ENCODE measurements around the gene ASIC1. TPM values are rescaled to one million over a fixed set of nuclear protein-coding genes. Genes with fewer than 3 reads are reported as not detected.

Gene ASIC1
- total RNA-seq, 1 experiment from 2014 or later, result 17.9 TPM

DNA sequence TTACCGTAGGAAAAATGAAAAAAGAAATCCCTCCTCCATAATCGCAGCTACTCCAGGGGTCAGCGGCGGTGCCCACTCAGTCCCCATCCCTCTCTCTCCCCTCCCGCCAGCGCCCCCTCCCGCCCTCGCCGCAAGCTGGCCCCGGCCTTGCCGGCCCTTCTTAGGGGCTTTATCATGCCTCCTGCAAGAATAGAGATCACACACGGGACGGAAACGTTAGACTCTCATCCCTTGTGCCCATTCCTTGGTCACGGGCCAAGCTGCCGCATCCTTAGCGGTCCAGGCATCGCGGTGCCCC lies 53.9 kb downstream of the ASIC1 start:
- Histone ChIP-seq H3K27ac (ENCODE audit: low read length) (peak overlapping the region; percentile 96), H3K9me2 (replicated peaks; ENCODE audit: insufficient read depth, low read length) (no peaks in the 10 kb centered on the region), H3K79me2 (ENCODE audit: low read length) (peaks cover 39% of the 10 kb centered on the region), H3K9me3 (ENCODE audit: low read length) (no peaks in the 10 kb centered on the region), H3K4me1 (ENCODE audit: low read length) (peaks cover 31% of the 10 kb centered on the region), H3K4me2 (ENCODE audit: low read depth, low read length, poor library complexity, severe bottlenecking) (peak overlapping the region; percentile 99), H2AFZ (ENCODE audit: low read length) (no peak overlapping the region; the same call in 1 of the 2 replicates), H4K20me1 (ENCODE audit: insufficient read depth, low read depth, low read length) (0 out of 2 replicates have a peak, but pooled peaks cover 2% of the 10 kb centered on the region), H3K27me3 (ENCODE audit: low read length) (no peaks in the 10 kb centered on the region), H3K36me3 (ENCODE audit: insufficient read depth, low read length) (peaks cover 9% of the 10 kb centered on the region; the same call in 1 of the 2 replicates), H3K4me3 (ENCODE audit: low read length) (peak overlapping the region; percentile 71), H3K9ac (ENCODE audit: low read length) (peak overlapping the region; percentile 76)
- no peak for DNase-seq

DNA sequence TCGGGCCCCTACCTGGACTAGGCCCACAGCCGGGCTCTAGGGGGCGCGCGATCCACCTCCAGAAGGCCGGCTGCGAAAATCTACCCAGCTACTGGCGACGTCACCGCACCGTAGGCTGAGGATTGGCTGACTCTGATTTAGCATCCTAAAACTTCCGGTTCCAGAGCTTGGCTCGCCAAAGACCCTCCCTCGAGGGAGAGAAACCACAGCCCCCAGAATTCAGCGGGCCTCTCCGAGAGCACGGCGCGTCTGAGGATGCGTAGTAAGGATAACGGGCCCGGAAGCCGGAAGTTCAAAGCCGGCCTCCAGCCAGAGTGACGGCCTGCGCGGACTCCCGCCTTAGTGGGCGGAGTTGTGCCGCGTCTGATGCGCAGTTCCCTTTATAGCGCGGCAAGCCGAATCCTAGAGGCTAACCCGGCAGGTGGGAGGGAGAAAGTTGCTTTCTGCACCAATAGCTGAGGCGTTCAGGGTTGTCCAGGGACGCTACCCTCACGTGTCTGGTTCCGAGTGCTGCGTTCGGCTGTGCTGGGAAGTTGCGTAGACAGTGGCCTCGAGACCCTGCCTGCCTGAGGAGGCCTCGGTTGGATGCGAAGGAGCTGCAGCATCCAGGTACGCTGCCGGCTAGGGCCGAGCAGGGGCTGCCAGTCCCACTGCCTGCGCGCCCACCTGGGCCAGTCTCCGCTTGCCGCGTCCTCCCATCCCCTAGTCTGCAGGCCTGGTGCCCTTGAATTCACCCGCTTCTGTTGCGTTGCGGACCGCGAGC lies 54.5 kb downstream of the ASIC1 start, which contains the start of gene COX14:
TSS of gene COX14 (plus strand) at position 544 of the 763 bp plus-strand sequence. CDS start 7,808 bp downstream, outside the sequence.
- H3K9ac ChIP-seq (ENCODE audit: low read length), result peak within 1 kb of the TSS; percentile 94
- peak within 1 kb of the TSS; percentile 96 for H3K27ac ChIP-seq (ENCODE audit: low read length)
- peaks cover 14% of the 10 kb centered on the region; the same call in 1 of the 2 replicates for H3K36me3 ChIP-seq (ENCODE audit: insufficient read depth, low read length)
- peaks cover 44% of the 10 kb centered on the region for H3K79me2 ChIP-seq (ENCODE audit: low read length)
- H3K27me3 ChIP-seq (ENCODE audit: low read length), result no peaks in the 10 kb centered on the region
- no peaks in the 10 kb centered on the region for H3K9me3 ChIP-seq (ENCODE audit: low read length)
- peaks cover 31% of the 10 kb centered on the region for H3K4me1 ChIP-seq (ENCODE audit: low read length)
- peak within 1 kb of the TSS; percentile 99 for H3K4me2 ChIP-seq (ENCODE audit: low read depth, low read length, poor library complexity, severe bottlenecking)
- H4K20me1 ChIP-seq (ENCODE audit: insufficient read depth, low read depth, low read length), result 0 out of 2 replicates have a peak, but pooled peaks cover 2% of the 10 kb centered on the region
- H3K9me2 ChIP-seq (replicated peaks; ENCODE audit: insufficient read depth, low read length), result no peaks in the 10 kb centered on the region
- H3K4me3 ChIP-seq (ENCODE audit: low read length), result peak within 1 kb of the TSS; percentile 99
- no peak within 1 kb of the TSS; the same call in 1 of the 2 replicates for H2AFZ ChIP-seq (ENCODE audit: low read length)
- DNase-seq, result peak; percentile 100

DNA sequence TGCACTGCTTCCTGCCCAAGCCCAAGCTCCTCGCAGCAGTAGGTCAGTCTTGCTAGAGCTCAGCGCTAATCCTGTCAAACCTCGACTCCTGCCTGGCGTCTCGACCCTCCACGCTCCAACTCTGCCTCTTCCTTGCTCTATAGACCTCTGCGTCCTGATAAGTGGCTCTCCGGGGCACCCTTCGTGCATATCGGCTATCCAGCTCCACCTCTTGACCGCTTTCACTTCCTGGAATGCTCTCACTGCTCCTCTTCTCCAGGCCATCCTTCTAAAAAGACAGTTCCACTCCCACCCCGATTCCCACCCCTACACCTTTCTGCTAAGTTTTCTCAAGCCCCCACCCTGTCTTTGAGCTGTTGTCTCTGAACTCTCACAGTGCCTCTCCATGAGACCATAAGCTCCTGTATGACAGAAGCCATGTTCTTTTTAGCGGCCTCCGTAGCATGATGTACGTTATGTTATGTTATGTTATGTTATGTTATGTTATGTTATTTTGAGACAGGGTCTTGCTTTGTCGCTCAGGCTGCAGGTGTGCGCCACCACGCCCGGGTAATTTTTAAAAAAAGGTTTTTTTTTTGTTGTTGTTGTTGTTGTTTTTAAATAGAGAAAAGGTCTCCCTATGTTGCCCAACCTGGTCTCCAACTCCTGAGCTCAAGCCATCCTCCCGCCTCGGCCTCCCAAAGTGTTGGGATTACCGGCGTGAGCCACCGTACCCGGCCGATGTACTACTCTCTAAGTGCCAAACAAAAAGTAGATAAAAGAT lies 55.2 kb downstream of the ASIC1 start:
- H3K27me3 ChIP-seq (ENCODE audit: low read length), result no peaks in the 10 kb centered on the region
- no peaks in the 10 kb centered on the region for H3K9me2 ChIP-seq (replicated peaks; ENCODE audit: insufficient read depth, low read length)
- H3K9ac ChIP-seq (ENCODE audit: low read length), result peak overlapping the region; percentile 94
- H4K20me1 ChIP-seq (ENCODE audit: insufficient read depth, low read depth, low read length), result 0 out of 2 replicates have a peak, but pooled peaks cover 2% of the 10 kb centered on the region
- no peaks in the 10 kb centered on the region for H3K9me3 ChIP-seq (ENCODE audit: low read length)
- peak overlapping the region; percentile 81 for H3K4me2 ChIP-seq (ENCODE audit: low read depth, low read length, poor library complexity, severe bottlenecking)
- no peak overlapping the region for H2AFZ ChIP-seq (ENCODE audit: low read length)
- H3K36me3 ChIP-seq (ENCODE audit: insufficient read depth, low read length), result peaks cover 14% of the 10 kb centered on the region; the same call in 1 of the 2 replicates
- H3K4me1 ChIP-seq (ENCODE audit: low read length), result peaks cover 31% of the 10 kb centered on the region
- DNase-seq, result peak; percentile 75
- H3K4me3 ChIP-seq (ENCODE audit: low read length), result peak overlapping the region; percentile 99
- peaks cover 51% of the 10 kb centered on the region for H3K79me2 ChIP-seq (ENCODE audit: low read length)
- peak overlapping the region; percentile 78 for H3K27ac ChIP-seq (ENCODE audit: low read length)

DNA sequence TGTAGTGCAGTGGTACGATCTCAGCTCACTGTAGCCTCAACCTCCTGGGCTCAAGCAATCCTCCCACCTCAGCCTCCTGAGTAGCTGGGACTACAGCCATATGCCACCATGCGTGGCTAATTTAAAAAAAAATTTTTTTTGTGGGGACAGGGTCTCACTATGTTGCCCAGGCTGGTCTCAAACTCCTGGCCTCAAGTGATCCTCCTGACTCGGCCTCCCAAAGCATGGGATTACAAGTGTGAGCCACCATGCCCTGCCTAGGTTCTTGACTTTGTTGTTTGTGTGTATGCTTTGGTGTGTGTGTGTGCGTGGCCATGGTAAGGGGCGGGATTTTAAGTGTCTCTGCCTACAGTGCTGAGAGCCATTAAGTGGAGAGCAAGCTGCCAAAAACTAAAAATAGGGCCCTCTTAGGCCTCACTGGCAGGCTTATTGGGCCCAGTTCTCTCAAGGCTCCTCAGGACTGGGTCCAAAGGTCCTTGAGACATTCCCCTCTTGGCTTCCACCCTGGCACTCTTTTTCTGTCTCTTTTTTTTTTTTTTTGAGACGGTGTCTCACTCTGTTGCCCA lies 59.7 kb downstream of the ASIC1 start:
- DNase-seq, result no peak
- H3K27ac ChIP-seq (ENCODE audit: low read length), result no peak overlapping the region
- H3K36me3 ChIP-seq (ENCODE audit: insufficient read depth, low read length), result peaks cover 34% of the 10 kb centered on the region
- H2AFZ ChIP-seq (ENCODE audit: low read length), result no peak overlapping the region
- peaks cover 80% of the 10 kb centered on the region for H3K79me2 ChIP-seq (ENCODE audit: low read length)
- 0 out of 2 replicates have a peak, but pooled peaks cover 2% of the 10 kb centered on the region for H4K20me1 ChIP-seq (ENCODE audit: insufficient read depth, low read depth, low read length)
- H3K4me2 ChIP-seq (ENCODE audit: low read depth, low read length, poor library complexity, severe bottlenecking), result no peak overlapping the region
- peaks cover 6% of the 10 kb centered on the region for H3K4me1 ChIP-seq (ENCODE audit: low read length)
- H3K9me2 ChIP-seq (replicated peaks; ENCODE audit: insufficient read depth, low read length), result no peaks in the 10 kb centered on the region
- H3K9ac ChIP-seq (ENCODE audit: low read length), result no peak overlapping the region
- H3K4me3 ChIP-seq (ENCODE audit: low read length), result no peak overlapping the region
- no peaks in the 10 kb centered on the region for H3K27me3 ChIP-seq (ENCODE audit: low read length)
- no peaks in the 10 kb centered on the region for H3K9me3 ChIP-seq (ENCODE audit: low read length)

DNA sequence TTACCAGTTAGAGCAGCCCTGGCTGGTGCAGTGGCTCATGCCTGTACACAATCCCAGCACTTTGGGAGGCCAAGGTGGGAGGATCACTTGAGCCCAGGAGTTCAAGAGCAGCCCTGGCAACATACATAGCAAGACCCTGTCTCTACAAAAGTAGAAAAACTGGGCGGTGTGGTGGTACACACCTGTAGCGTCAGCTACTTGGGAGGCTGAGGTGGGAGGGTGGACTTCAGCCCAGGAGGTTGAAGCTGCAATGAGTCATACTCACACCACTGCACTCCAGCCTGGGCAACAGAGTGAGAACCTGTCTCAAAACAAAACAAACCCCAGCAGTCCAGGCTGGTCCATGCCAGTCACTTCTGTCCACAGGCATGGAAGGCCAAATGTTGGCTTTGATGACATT lies 62.0 kb downstream of the ASIC1 start:
- H3K27me3 ChIP-seq (ENCODE audit: low read length), result no peaks in the 10 kb centered on the region
- no peaks in the 10 kb centered on the region for H3K9me3 ChIP-seq (ENCODE audit: low read length)
- H3K36me3 ChIP-seq (ENCODE audit: insufficient read depth, low read length), result peaks cover 39% of the 10 kb centered on the region
- no peak overlapping the region for H3K4me3 ChIP-seq (ENCODE audit: low read length)
- no peaks in the 10 kb centered on the region for H4K20me1 ChIP-seq (ENCODE audit: insufficient read depth, low read depth, low read length)
- no peaks in the 10 kb centered on the region for H3K9me2 ChIP-seq (replicated peaks; ENCODE audit: insufficient read depth, low read length)
- no peak overlapping the region for H3K27ac ChIP-seq (ENCODE audit: low read length)
- H3K4me1 ChIP-seq (ENCODE audit: low read length), result no peaks in the 10 kb centered on the region
- H3K9ac ChIP-seq (ENCODE audit: low read length), result no peak overlapping the region
- H3K79me2 ChIP-seq (ENCODE audit: low read length), result peaks cover 76% of the 10 kb centered on the region
- no peak overlapping the region for H2AFZ ChIP-seq (ENCODE audit: low read length)
- no peak for DNase-seq
- no peak overlapping the region for H3K4me2 ChIP-seq (ENCODE audit: low read depth, low read length, poor library complexity, severe bottlenecking)

DNA sequence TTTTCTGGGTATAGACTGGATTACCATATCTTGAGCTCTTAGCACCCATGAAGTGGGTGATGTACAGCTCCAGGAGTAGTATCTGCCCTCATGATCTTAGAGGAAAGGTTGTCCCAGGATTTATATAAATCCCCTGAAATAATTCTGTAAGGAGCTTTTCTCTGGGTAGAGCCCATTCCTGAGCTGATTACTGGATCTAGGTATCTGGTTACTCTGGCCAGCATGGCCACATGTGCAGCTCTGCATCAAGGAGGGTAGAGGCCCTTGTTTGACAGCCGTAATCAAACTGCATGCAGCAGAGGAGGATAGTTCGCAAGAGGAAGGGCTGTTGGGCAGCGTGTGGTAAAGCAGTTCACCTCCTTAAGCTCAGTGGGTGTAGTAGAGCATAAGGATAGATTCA lies 63.1 kb downstream of the ASIC1 start:
- Histone ChIP-seq H3K9me2 (replicated peaks; ENCODE audit: insufficient read depth, low read length) (no peaks in the 10 kb centered on the region), H3K4me1 (ENCODE audit: low read length) (no peaks in the 10 kb centered on the region), H3K36me3 (ENCODE audit: insufficient read depth, low read length) (peaks cover 37% of the 10 kb centered on the region), H3K9me3 (ENCODE audit: low read length) (no peaks in the 10 kb centered on the region), H3K79me2 (ENCODE audit: low read length) (peaks cover 70% of the 10 kb centered on the region), H3K9ac (ENCODE audit: low read length) (no peak overlapping the region), H2AFZ (ENCODE audit: low read length) (no peak overlapping the region), H3K4me2 (ENCODE audit: low read depth, low read length, poor library complexity, severe bottlenecking) (no peak overlapping the region), H4K20me1 (ENCODE audit: insufficient read depth, low read depth, low read length) (no peaks in the 10 kb centered on the region), H3K27me3 (ENCODE audit: low read length) (no peaks in the 10 kb centered on the region), H3K27ac (ENCODE audit: low read length) (no peak overlapping the region), H3K4me3 (ENCODE audit: low read length) (no peak overlapping the region)
- DNase-seq, result no peak

DNA sequence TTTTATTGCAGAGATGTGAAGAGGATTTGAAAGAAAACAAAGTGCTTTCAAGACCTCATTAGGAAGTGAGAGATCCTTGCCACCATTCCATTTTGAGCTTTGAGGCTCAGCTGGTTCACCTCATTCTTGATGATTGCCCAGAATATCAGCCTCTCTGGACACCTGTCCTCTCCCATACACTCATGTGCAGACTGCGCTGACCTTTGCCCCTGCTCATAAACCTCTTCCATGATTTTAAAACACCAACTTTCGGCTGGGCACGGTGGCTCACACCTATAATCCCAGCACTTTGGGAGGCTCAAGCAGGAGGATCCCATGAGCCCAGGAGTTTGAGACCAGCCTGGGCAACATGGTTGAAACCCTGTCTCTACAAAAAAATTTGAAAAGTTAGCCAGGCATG lies 63.6 kb downstream of the ASIC1 start:
- Histone ChIP-seq H3K9ac (ENCODE audit: low read length) (no peak overlapping the region), H3K27ac (ENCODE audit: low read length) (no peak overlapping the region), H2AFZ (ENCODE audit: low read length) (no peak overlapping the region), H3K79me2 (ENCODE audit: low read length) (peaks cover 68% of the 10 kb centered on the region), H3K4me3 (ENCODE audit: low read length) (no peak overlapping the region), H3K4me2 (ENCODE audit: low read depth, low read length, poor library complexity, severe bottlenecking) (no peak overlapping the region), H3K9me3 (ENCODE audit: low read length) (no peaks in the 10 kb centered on the region), H4K20me1 (ENCODE audit: insufficient read depth, low read depth, low read length) (no peaks in the 10 kb centered on the region), H3K9me2 (replicated peaks; ENCODE audit: insufficient read depth, low read length) (no peaks in the 10 kb centered on the region), H3K27me3 (ENCODE audit: low read length) (no peaks in the 10 kb centered on the region), H3K4me1 (ENCODE audit: low read length) (no peaks in the 10 kb centered on the region), H3K36me3 (ENCODE audit: insufficient read depth, low read length) (peaks cover 34% of the 10 kb centered on the region)
- no peak for DNase-seq

DNA sequence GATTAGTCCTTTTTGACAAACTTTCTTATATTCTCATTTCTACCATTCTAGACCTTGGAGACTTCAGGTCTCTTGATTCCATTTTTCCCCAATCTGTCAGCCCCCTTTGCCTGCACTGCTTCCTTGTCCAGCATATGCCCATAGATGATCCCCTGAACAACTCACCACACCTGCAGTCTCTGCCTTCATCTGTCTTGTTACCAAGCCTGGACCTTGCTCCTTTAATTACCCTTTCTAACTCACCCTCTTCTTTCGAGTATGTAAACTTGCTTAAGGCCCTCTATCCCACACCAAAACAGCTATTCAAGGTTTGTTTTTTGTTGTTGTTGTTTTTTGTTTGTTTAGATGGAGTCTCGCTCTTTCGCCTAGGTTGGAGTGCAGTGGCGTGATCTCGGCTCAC lies 64.2 kb downstream of the ASIC1 start:
- Histone ChIP-seq H3K27ac (ENCODE audit: low read length) (no peak overlapping the region), H3K4me2 (ENCODE audit: low read depth, low read length, poor library complexity, severe bottlenecking) (no peak overlapping the region), H3K9me3 (ENCODE audit: low read length) (no peaks in the 10 kb centered on the region), H4K20me1 (ENCODE audit: insufficient read depth, low read depth, low read length) (no peaks in the 10 kb centered on the region), H3K27me3 (ENCODE audit: low read length) (no peaks in the 10 kb centered on the region), H3K4me1 (ENCODE audit: low read length) (no peaks in the 10 kb centered on the region), H3K4me3 (ENCODE audit: low read length) (no peak overlapping the region), H3K79me2 (ENCODE audit: low read length) (peaks cover 62% of the 10 kb centered on the region), H3K9me2 (replicated peaks; ENCODE audit: insufficient read depth, low read length) (no peaks in the 10 kb centered on the region), H3K9ac (ENCODE audit: low read length) (no peak overlapping the region), H2AFZ (ENCODE audit: low read length) (no peak overlapping the region), H3K36me3 (ENCODE audit: insufficient read depth, low read length) (peaks cover 28% of the 10 kb centered on the region)
- no peak for DNase-seq
